ENCODE results near the gene ATAD2B.
"Not testable (repeated sequence)": the region's sequence is repeated elsewhere in the genome, so short reads cannot be mapped to it uniquely, and the experiment has no call there.

ATAD2B gene

DNA sequence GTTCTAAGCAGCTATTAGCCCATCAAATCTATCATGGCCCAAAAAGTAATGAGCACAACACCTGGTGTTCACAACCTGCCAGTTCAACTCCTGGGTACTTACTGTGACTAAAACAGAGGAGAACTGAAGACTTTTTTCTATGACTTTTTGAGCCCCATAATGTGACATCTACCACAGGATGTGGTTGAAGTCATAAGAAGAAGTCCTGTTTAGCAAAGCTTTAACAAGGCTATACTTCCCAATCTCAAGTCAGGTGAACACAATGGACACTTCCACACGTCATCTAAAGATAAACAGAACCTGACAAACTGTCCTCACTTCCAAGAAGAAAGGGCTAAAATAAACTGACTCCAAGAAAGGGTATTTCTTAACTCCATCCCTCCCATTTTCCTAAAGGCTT lies 138.8 kb downstream of the ATAD2B start:
- no peak for DNase-seq (ENCODE audit: low read depth)

DNA sequence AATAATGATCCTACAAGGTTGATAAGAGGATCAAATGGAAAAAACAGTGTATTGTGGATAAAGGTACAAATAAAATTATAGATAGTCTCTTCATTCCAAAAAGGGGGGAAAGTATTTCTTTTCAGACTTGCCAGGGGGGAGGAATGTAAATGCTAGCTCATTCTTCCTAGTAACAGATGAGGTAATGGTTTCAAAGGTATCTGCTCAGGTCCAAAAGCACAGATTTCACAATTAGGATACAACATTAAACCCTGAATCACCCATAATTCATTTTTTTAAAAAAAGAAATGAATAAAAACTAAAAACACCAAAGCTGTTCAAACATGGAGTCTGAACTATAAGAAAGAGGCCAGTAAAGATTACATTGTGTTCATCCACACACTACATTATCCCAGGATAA lies 142.0 kb downstream of the ATAD2B start:
- no peak for DNase-seq (ENCODE audit: low read depth)

DNA sequence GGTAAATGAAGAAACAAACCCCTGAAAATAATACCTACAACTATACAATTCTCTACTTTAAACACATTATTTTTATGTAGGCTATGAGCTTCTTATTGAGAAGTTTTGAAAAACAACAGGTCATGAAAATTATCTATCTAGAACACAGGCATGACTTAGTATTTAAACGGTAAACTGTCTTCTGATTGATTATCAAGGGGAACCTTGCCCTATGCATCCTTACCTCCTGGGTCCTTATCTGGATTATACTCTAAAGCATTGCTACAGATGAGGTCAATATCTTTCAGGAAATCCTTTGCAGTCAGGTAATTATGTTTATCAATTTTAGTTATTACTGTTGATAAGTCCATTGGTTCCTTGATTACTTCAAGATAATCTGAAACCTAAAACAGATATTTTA lies 144.3 kb downstream of the ATAD2B start:
- DNase-seq (ENCODE audit: low read depth): no peak

DNA sequence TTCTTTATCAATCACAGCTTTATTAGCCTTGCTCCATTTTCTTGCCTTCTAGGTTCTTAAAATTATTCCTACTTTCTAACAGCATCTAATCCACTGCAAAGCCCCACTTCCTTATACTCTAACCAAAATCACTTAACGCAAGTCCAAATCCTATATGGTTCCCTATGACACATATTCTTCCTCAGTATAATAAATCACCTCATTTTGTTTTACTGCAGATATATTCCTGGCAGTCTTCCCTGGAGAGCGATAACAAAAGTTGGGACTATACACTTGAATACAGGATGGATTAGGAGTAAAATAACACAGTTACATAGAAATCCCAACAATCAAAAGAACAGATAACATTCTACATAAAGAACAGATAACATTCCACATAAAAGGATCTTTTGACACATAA lies 144.8 kb downstream of the ATAD2B start:
- no peak for DNase-seq (ENCODE audit: low read depth)

DNA sequence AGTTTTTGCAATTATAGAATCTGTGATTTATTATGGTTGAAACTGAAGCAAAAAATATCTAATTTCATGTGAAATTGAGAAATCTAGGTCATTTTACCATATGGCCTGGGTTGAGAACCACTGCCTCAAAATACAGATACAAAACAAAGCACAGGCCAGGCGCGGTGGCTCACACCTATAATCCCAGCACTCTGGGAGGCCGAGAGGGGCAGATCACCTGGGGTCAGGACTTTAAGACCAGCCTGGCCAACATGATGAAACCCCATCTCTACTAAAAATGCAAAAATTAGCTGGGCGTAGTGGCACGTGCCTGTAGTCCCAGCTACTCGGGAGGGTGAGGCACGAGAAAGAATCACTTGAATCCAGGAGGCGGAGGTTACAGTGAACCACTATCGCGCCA lies 146.5 kb downstream of the ATAD2B start:
- DNase-seq (ENCODE audit: low read depth): not testable (repeated sequence)

DNA sequence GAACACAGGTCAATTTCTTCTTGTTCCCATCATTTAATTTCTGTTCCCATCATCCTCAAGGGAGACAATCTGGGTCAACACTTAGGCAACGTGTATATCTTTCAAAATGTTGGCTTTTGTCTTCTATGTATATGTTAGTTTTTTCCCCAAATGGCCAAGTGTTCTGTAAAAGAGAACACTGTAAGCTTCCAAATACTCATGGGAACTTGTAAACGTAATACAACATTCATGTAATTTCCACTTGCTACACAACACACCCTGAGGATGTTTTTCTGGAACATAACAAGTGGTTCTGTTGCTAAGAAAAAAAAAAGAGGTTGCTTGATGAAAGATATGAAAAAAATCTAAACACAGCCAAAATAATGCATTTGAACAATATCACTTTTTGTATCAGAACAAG lies 149.1 kb downstream of the ATAD2B start:
- no peak for DNase-seq (ENCODE audit: low read depth)

DNA sequence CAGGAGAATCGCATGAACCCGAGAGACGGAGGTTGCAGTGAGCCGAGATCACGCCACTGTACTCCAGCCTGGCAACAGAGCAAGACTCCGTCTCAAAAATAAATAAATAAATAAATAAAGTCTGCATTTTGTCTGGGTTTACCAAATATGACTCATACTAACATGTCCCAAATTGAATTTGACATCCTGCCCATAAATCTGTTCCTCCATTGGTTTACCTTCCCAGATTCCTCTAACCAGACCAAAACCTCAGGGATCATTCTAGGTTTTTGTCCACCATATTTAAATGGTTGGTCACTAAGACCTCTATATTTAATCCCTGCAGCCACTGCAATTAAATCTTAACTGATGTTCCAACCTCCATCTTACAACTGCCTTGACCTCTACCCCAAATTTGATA lies 150.9 kb downstream of the ATAD2B start:
- no peak for DNase-seq (ENCODE audit: low read depth)

DNA sequence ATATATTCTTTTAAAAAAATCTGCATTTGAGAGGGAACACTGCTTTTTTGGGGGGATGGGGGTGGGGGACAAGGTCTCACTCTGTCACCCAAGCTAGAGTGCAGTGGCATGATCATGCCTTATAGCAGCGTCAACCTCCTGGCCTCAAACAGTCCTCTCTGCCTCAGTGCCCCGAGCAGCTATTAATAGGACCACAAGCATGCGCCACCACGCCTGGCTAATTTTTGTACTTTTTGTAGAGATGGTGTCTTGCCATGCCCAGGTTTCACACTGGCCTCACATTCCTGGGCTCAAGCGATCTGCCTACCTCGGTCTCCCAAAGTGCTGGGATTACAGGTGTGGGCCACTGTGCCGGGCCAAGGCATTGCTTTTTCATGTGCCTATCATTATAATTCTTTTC lies 154.2 kb downstream of the ATAD2B start:
- no peak for DNase-seq (ENCODE audit: low read depth)

DNA sequence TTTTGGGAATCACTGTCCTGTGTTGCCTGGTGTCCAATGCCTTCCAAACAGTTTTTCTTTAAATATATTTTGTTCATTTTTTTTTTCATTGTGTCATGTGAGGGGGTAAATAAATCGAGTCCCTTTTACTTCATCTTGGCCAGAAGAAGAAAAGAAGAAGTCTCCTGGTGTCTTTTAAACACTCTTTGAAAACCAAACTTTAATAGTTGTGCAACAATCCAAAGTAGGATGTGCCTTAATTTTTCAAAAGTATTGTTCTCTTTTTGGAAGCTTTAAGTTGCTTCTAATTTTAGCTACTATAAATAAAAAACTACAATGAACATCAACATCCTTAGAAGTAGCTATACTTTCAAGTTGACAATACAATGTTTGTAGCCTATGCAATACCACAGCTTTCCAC lies 154.9 kb downstream of the ATAD2B start:
- no peak for DNase-seq (ENCODE audit: low read depth)

DNA sequence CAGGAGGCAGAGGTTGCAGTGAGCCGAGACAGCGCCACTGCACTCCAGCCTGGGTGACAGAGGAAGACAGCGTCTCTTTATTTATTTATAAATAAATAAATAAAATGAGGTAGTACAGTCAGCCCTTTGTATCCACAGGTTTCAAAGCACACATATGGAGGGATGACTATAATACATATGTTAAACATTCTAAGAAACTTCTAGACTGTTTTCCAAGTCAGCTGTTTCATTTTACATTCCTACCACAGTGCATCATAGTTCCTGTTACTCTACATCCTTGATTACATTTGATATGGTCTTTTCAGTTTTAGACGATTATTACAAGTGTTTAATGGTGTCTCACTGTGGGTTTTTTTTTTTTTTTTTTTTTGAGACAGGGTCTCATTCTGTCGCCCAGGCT lies 157.6 kb downstream of the ATAD2B start:
- no peak for DNase-seq (ENCODE audit: low read depth)

DNA sequence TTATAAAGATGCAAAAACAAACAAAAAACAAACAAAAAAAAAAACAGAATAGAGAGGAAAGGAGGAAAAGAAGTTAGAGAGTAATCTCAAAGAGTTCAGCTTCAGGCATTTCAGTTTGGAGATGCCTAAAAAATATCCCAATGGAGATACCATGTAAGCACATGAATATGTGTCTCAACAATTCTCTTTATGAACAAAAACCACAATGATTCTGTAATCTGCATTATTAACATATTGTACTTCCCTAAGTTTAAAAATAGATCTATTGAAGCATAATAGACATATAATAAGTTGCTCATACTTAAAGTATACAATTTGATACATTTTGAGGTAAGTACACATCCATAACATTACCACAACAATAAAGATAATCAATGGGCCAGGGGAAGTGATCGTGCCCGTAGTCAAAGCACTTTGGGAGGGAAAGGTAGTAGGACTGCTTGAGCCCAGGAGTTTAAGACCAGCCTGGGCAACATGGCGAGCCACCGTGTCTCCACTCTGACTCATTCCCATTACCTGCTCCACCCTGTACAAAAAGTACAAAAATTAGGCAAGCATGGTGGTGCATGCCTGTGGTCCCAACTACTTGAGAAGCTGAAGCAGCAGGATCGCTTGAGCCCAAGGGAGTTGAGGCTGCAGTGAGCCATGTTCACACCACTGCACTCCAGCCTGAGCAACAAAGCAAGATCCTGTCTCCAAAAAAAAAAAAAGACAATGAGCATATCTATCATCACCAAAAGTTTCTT lies 158.9 kb downstream of the ATAD2B start:
- DNase-seq (ENCODE audit: low read depth): no peak

DNA sequence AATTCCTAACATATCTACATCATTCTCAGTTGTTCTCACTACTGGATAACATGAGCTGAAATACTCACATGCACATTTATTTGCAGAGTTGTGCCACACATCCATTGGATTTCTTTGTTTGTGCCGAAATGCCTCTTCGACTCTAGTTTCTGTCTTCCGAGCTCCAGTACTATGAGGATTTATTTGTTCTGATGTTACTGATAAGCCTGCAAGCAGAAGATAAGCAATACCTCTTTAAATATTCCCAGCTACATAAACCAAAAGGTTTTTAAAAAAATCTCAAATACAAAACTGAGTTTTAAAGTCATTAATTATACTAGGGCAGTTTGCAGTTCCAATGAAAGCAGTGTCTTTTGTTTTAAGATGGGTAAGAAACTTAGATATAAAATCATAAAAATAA lies 164.8 kb downstream of the ATAD2B start:
- DNase-seq (ENCODE audit: low read depth): no peak

DNA sequence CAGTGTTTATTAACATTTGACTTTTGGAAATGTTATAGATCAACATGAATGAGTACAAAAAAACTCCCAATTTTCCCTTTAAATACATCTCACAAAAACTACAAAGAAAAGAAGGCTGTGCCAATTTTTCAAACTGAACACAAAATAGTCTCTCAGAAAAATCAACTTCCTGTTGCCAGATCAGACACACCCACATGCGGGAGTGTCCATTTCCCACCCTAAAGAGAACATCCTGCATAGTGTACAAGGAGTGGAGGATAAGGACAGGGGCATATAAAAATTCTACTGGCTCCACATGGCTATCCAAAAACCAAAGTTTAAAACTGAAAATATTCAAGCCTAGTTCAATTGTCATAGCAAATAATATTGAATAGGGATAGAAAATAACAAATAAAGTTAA lies 165.3 kb downstream of the ATAD2B start:
- no peak for DNase-seq (ENCODE audit: low read depth)

DNA sequence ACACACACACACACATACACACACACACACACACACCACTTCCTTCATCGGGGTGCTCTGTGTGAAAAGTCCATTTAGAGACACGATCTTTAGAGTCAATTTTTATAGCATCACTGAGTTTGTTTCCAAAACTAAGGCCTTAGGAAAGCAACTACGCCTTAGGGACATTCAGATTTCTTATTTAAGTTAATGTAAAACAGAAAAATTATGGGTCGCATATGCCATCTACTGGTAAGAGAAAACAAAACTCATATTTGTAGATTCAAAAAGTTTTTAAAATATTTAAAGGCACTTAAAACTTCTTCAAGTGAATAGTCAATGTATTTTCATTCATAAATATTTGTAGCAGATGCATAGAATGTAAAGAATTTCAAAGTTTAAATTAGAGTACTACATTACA lies 166.2 kb downstream of the ATAD2B start:
- DNase-seq (ENCODE audit: low read depth): peak; percentile 65

DNA sequence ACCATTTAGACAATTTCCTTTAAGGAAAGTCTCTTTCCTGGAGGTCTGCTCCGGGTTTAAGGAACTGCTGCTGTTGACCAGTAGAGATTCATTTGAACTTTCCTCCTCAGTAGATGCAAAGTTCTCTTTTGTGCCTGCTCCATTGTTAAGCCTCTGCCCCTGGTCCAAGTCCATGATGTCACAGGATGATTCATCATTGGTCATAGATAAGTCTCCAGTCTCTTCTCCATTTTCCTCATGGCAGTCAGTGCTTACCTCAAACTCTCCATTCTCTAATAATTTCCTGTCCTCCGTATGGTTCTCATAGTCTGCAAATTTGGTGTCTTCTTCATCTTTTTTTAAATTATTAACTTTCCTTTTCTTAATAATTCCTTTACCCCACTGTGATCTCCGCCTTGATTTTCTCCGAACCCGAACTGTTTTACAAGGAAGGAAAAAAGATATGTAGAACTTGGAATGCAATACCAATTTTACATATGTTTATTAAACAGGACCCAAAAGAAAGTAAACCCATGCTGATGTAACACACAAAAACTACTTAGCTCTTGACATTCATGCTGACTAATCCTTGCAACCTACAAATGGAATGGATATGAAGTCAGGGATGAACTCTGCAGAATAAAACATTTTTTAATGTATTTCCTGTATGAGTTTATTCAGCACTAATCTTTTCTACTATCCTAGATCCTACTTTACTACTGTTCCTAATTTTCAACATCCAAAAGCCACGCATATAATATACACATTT lies 169.1 kb downstream of the ATAD2B start:
- DNase-seq (ENCODE audit: low read depth): peak; percentile 62

DNA sequence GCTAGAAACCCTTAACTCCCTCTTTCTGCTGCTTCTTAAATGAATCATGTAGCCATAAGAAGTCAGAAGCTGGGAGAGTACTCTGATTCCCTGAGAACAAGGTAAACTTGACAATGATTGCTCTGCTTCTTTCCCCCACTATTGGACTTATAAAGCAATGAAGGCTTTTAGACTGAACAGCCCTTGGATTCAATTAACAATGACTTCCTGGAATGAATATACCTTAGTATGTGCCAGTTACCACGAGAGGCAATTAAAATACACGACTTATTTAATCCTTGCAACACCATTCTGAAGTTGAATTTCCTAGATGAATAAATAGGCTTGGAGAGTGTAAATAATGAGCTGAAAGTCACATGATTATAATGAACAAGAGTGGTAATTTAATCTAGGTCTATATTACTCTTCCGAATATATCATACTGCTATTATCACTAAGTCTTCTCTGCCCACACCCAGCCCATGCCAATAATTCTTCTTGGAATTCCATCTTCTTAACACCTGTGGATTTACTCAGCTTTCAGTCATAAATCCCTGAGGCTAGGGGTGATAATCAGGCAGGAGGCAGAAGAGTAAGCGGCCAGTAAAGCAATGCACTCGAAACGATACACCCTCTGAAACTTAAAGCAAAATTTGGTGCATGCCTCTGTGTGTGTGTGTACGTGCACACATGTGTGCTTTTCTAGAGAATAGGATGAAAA lies 170.2 kb downstream of the ATAD2B start:
- DNase-seq (ENCODE audit: low read depth): no peak

DNA sequence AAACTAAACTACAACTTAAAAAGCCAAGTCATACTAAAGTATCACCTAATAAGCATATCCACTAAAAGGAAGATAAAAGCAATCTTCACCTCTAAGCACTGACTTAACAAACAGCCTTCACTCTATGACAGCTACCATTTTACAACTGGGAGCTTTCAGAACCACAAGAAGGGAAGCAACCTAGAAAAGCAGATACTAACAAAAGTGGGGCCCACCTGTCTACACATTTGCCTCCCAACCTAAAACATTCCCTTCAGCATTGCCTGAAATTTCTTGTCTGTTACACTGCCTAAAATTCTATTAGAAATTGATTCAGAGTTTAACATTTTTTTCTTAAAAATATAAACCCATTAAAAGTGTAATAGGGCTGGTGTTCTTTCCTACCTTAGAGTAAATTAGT lies 172.0 kb downstream of the ATAD2B start:
- no peak for DNase-seq (ENCODE audit: low read depth)

DNA sequence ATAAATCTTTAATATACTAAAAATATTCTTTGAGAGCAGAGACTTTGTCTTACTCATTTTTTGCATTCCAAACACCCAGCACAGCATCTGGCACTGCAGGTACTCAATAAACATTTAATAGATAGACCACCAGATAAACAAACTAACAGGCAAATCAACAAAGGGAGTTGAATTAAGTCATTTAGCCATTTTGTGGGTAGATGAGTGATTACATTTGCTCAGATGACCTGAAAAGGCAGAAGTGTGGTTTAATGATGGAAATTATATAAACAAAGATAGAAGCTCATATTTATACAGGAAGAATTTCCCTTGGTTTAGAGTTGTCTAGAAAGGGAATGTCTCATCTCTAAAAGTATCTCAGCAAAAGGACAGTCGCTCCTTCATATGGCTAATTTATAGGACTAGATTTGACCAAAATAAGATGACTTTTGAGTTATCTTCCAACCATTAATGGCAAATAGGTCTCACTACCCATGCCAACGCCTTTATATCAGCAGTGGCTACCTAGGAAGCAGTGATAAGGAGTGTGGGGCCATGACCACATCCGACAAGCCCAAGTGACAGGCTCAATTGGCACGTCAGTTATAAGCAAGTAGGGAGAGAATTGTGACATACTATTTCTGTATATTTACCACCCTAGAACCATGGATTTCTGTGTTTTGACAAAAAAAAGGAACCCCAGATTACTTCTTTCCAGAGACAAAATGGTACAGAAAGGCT lies 173.5 kb downstream of the ATAD2B start:
- DNase-seq (ENCODE audit: low read depth): no peak

DNA sequence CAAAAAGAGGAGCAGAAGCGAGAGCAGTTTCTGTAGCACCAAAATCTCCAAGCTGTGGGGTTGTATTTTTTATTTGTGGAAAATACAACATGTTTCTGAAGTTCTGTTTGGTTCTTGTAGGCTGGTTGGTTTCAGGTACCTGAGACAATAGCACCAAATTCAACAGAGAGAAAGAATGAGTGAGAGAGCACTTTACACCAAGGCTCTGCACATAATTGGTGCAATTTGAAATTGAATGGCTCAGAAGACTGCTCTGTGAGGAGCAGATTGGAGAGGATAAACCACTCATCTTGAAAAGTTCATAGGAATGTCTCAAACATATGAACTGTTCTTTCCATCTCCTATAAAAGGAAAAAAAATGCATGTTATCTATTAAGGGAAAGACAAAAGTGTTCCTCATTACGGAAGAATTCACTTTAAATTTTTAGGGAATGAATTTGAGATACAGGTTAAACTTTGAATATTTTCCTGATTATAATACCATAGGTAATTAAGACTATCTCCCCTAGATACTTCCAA lies 175.1 kb downstream of the ATAD2B start:
- no peak for DNase-seq (ENCODE audit: low read depth)

DNA sequence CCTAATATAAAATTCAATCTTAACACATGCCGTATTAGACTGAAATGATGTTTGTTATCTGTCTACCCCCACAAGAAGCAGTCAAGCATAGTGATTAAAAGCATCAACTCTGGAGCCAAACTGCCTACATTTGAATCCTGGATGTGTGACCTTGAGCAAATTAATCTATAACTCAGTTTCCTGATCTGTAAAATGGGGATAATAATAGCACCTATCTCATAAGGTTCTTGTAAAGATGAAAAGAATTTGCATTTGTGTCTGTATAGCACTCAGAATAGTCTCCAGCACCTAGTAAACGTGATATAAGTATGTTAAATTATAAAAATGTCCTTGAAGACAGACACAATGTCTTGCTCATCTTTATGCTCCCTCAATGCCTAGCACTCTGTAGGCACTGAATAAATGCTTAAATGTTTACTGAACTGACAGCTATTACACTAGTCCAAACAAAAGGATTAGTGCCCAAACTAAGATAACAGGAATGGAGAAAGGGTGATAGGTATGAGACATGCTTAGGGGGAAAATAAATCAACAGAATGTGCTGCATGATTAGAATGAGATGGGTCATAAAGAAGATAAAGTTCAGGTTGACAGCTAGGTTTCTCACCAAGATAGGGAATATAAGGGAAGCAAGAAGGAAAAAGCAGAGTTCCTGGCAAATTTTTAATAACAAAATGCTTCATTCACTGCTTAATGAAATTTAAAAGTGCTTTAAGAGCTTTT lies 180.6 kb downstream of the ATAD2B start:
- DNase-seq (ENCODE audit: low read depth): no peak

DNA sequence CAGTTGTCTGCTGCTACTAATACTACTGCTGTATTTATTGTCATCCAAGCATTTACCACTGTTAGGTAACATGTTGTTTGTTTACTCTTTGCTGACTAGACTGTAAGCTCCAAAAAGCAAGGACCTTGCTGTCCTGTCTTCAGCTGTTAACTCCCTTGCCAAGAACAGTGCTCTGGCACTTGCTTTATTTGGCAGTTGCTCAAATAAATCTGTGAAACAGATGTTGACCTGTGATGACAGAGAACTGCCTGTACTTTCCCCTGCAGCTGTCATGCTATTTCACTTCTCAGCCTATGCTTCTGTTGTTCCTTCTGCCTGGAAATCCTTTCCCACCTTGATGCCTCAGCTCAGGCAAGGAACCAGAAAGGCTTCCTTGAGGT lies 181.2 kb downstream of the ATAD2B start:
- DNase-seq (ENCODE audit: low read depth): peak; percentile 72

Measured in fibroblast of the conjunctiva (primary cell).